Heart left ventricle (tissue), 13 donors: ENCODE results near the gene BEAN1.

ENCODE experiments used
- CTCF ChIP-seq, 12 donors: fragments of 200-600 bp; sonication (generic) in 4 of 12; IDR thresholded peaks; one replicate each; pipeline versions ENCODE4 v1.5.0 to v1.8.0; 2018 to 2022; ENCODE audit warnings: antibody characterized with exemption in 12 of 12, mild to moderate bottlenecking in 5 of 12
- POLR2A ChIP-seq, 2 donors: fragments of 450-650 bp; IDR thresholded peaks; one replicate each; pipeline ENCODE4 v1.6.1; 2017; ENCODE audit warnings: antibody characterized with exemption in 2 of 2, mild to moderate bottlenecking in 2 of 2, moderate library complexity in 2 of 2
- donor health status: ischemic (EF 13 %, LVEDD 7.1; RV severe dilation, severe dysfunction).
- donor health status: DM: no; HTN: yes; CAD: no.
- donor health status: DM: no; HTN: no; CAD: no.
- donor health status: ischemic (EF 25% LVEDD 6.9; RV normal size, moderate dysfunction).
- donor health status: ischemic (EF 25% LVEDD 5.7; RV mildly dilated, moderate dysfunction).
- donor health status: ischemic (EF 35%, LVEDD 5.7; RV mildly dilated, moderate dysfunction).
- donor health status: nonischemic (EF 11% LVEDD 7.7; RV severe dilation, severe dysfunction).
- donor health status: DM: yes; HTN: yes; CAD: no.
- donor health status: PGD.
- donor health status: ischemic (EF 29% LVEDD 5.4; RV normal size, mild dysfunction).
- donor health status: nonischemic (EF 23%, LVEDD 6.1; RV moderate dilation, normal function).

GRCh38 chr16:66391726-66392670 is 35.1 kb upstream of the BEAN1 start:
- TF ChIP-seq CTCF (IDR thresholded peaks at IDR 0.05) (no peak), POLR2A (IDR thresholded peaks at IDR 0.05) (no peak)
